ENCODE measurements around the gene KCNN3.
A peak's percentile ranks its signal among the peaks of the same experiment; 100 is the strongest.
"Not testable (repeated sequence)": the region's sequence is repeated elsewhere in the genome, so short reads cannot be mapped to it uniquely, and the experiment has no call there.

KCNN3 gene

DNA sequence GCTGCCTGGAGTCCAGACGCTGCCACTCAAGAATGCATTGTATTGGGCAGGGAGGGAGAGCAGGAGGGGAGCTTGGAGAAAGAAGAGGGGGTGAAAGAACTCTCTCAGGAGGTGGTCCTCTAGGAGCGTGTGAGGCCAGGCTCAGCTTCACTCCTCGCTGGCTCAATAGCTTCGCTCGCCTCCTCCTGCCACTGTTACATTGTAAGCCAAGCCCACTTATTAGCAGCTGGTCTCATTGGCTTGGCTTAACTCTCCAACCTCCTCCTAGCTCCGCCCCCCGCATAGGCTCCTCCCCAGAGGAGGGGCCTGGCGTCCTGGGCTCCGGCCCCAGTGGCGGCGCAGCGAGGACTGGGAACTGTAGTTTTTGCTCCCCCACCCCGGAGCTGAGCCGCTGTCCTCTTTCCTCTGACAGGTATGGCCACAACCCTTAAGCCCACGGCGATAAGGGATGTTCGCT lies at the start of gene KCNN3:
Gene KCNN3 (minus strand): TSS at position 167 of the 457 bp plus-strand sequence. CDS start 317 bp downstream, outside the sequence.
- peak; percentile 92 for DNase-seq

DNA sequence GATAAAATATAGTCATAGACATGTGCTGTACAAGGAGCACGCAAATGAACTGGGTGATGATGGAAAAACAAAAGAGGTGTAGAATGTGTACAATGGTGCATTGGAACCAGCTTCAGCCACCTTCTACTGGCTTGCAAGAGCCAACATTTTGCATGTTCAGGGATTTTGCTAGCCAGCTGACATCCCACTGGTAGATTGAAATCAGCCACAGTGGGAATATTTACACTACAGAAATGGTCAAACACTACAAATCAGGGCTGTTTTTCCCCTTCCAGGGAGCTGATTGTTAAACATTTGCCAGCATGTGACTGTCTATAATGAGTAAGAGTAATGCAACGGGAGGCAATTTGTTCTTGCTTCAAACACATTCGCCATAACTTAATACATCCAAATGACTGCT lies 43.2 kb upstream of the KCNN3 start:
- no peak for DNase-seq

- no peak for DNase-seq
These were observed 42.7 kb upstream of the KCNN3 start for GRCh38 chr1:154912755-154913154.

GRCh38 chr1:154911691-154912550 lies 41.8 kb upstream of the KCNN3 start:
- DNase-seq, result no peak

- no peak for DNase-seq
These were observed 40.8 kb upstream of the KCNN3 start for GRCh38 chr1:154910851-154911250.

DNA sequence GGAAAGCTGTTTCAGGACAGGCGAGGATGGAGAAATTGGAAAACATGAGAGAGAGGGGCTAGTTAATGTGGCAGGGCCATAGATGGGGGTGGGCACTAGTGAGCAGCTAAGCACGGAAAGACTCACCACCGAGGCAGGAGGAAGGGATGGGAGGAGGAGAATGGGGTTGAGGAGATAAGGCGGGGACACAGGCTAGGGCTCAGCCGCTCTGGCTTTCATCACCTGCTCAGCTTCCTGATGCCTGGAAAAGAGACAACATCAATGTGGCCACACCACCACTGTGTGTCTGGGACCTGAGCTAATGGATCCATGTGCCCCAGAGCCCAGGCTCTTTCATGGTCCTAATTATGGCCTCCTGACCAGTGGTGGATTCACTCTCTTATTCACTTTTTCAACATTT lies 38.9 kb upstream of the KCNN3 start:
- no peak for DNase-seq

- not testable (repeated sequence) for DNase-seq
These were observed 38.0 kb upstream of the KCNN3 start for GRCh38 chr1:154908129-154908528.

- no peak for DNase-seq
These were observed 36.6 kb upstream of the KCNN3 start for GRCh38 chr1:154906621-154907081.

GRCh38 chr1:154902938-154903566 lies 33.0 kb upstream of the KCNN3 start:
- no peak for DNase-seq

DNA sequence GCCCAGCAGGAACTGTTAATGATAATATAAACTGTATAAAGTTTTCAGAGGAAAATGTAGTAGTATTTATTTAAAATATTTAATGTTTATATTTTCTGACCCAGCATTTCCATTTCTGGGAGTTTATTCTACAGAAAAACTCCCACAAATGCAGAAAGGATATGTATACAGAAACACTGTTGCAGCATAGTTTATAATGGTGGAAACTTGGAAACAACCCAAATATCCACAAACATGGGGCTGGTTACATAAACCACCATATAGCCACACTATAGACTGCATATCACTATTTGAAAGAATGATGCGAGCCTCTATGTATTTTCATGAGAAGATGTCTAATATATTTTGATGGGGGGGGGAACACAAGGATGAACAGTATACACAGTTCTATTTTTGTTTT lies 31.5 kb upstream of the KCNN3 start:
- no peak for DNase-seq

- no peak for DNase-seq
These were observed 29.0 kb upstream of the KCNN3 start for GRCh38 chr1:154899041-154899440.

DNA sequence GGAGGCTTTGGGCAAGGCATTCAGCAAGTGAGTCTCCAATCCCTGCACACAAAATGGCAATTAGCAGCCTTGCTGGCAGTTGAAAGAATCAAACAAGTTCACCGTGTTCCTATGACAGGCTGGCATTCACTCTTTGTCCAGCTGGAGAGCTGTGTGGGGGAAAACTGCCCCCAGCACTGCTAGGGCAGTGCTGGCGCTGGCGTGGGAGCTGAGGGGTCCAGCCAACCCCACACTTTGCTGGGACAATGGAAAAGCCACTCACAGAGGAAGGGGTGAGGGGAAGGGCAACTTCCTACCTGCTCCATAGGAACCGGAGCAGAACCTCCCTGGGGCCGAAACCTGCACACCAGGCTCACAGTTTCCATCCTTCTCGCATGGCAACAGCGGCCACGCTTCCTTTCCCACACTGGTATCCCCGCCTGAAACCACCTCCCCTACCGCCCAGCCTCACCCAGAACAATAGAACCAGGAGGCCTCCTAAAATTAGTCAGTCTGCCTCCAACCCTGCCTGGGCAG lies 26.7 kb upstream of the KCNN3 start:
- no peak for DNase-seq

GRCh38 chr1:154895798-154896197 lies 25.7 kb upstream of the KCNN3 start:
- no peak for DNase-seq

DNA sequence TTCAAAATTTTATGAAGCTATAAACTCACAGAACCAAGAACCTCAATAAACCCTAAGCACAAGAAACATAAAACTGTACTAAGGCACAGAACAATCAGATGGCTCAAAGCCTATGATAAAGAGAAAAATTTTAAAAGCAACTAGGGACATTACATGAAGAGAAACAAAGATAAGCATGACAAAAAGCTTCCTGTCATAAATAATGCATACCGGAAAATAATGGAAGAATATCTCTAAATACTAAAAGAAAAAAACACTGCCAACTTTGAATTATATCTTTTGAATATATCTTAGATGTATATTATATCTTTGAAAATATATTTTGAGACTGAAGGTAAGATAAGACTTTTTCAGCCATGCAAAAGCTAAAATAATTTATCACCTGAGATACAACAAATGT lies 21.4 kb upstream of the KCNN3 start:
- DNase-seq, result no peak

- DNase-seq, result no peak
These were observed 18.7 kb upstream of the KCNN3 start for GRCh38 chr1:154888757-154889156.

DNA sequence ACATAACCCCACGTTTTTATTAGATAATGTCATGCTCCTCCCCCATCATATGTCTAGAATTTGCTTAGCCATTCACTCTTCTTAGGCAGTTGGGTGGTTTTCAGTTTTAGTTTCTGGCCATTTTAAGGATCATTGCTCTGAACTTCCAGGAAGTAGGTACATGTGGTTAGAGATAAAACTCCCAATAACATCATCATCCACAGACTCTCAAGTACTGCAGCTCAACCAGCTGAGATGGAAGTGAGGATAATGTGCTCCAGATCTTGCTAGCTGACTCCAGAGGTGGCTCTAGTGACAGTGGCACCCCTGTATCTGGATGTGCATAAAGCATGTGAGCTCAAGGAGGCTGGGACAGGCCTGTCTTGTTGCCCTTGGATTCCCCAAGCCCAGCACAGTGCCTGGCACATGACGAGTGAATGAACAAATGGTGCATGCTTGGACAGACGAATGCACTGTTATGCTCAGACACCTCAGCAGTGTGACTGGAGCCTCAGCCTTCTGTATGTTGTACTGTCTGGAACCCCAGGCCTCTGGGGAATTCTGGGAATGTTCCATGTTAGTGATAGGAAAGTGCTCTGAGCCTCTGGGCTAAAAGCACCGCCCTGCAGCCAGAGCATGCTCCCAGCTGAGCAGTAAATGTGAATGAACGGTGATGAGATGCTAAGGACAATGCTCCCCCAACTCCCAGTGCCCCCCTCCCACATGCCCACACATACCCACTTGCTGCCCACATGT lies 16.4 kb upstream of the KCNN3 start:
- DNase-seq, result no peak

DNA sequence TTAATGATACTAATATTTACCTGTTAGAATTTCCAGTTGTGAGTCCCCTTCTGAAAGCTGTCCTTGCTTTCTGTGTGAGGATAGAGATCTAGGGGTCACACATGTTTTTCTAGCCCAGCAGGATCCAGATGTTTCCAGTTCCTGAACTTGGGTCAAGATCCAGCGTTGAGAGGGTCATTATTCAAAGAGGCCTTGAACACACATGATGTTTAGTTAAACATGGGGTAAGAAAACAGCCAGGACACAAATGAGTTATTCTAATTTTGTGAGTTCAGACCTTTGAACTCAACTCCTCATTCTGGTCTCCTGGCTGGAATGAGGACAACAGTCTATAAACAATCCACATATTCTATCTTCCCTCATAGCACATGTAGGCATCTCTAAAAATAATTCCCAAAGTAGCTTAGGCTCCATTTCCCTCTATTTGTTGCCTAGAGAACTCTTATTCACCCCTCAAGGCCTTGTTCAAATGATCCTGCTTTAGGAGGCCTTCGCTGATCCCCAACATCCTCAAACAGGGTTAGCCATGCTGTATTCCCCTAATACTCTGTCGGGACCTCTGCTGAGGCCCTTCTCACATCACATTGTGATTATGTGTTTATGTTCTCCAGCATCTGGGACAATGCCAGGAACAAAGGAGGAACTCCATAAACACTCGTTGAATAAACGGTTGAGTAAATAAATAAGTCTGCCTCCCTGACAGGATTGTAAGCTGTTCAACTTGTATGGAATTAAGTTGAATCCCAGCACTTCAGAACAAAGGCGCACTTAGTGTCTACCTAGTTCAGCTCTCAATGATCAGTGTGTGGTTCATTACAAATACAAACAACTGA lies 15.0 kb upstream of the KCNN3 start:
- no peak for DNase-seq

DNA sequence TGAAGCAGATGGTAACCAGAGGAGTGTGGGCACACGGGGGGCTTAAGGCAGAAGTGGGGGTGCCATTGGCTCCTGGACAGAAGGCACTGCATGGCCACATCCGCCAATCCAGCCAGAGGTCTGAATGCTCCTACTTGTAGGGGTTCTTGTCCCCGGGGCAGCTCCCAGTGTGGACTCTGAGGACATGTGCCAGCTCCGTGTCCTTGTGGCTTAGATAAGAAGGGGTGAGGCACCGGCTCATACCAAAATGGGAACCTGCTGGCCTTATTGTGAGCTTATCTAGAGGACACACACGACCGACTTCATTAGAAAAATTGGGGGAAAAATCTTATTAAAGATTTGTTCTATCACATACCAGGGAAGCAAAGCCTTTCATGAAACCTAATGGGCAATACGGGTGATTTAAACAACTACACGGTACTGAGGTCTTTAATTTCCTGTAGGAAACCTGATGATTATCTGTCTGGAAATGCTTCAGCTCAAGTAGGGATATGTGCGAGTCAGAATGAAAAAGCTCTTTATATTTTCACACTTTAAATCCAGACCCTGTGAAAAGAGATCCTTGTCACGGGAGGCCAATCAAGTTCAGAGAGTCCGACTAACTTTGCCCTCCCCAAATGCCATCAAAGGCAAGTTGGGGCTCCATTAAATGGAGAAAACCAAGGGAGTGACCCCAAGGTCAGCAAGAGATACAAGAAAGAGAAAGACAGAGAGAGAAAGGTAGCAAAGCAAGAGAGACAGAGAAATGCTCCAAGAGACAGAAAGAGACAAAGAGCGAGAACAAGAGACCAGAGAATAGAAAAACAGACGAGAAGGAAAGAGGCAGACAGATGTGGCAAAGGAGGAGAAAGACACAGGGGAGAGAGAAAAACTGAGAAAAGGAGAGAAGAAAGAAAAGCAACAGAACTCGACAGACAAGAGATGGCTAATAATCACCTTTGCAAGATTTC lies 14.1 kb upstream of the KCNN3 start:
- DNase-seq, result no peak

- DNase-seq, result no peak
These were observed 11.9 kb upstream of the KCNN3 start for GRCh38 chr1:154881820-154882535.

- DNase-seq, result no peak
These were observed 10.6 kb upstream of the KCNN3 start for GRCh38 chr1:154880671-154881070.

All from NCI-H1048 (cell line).